Lung (tissue), 12 donors: ENCODE results near the gene POC1B. TPM values are rescaled to one million over a fixed set of nuclear protein-coding genes. Genes with fewer than 3 reads are reported as not detected.

Experiments
- ATAC-seq: fragments of 200-7000 bp; cut with Tn5 transposase; one replicate; pipeline ENCODE4 v1.9.1; 2020; ENCODE audit warnings: moderate number of reproducible peaks; ENCODE audit not compliant: insufficient read depth, low FRiP score
- DNase-seq, 3 donors: peaks; one replicate each; pipeline ENCODE4 v3.0.0-alpha.2; 2013 to 2017
- H3K27ac ChIP-seq, 2 donors: one replicate each; pipeline ENCODE4 v1.5.1; 2013; ENCODE audit warnings: mild to moderate bottlenecking in 2 of 2, moderate library complexity in 2 of 2, control low read depth in 1 of 2, inconsistent platforms in 1 of 2, low read depth in 1 of 2, low read length in 1 of 2
- H3K27me3 ChIP-seq, 3 donors: one replicate each; pipeline ENCODE4 v1.5.1; 2013; ENCODE audit warnings: low read length in 2 of 3; ENCODE audit not compliant: control insufficient read depth in 3 of 3, insufficient read depth in 3 of 3
- H3K36me3 ChIP-seq, 4 donors: one replicate each; pipeline ENCODE4 v1.5.1; 2013; ENCODE audit warnings: low read length in 4 of 4, mild to moderate bottlenecking in 1 of 4, moderate library complexity in 1 of 4; ENCODE audit not compliant: control insufficient read depth in 4 of 4, insufficient read depth in 4 of 4
- H3K4me1 ChIP-seq, 5 donors: one replicate each; pipeline ENCODE4 v1.5.1; 2013; ENCODE audit warnings: low read length in 5 of 5, mild to moderate bottlenecking in 2 of 5, moderate library complexity in 1 of 5; ENCODE audit not compliant: control insufficient read depth in 5 of 5, insufficient read depth in 5 of 5
- H3K4me3 ChIP-seq: one replicate; pipeline ENCODE4 v1.5.1; 2013; ENCODE audit warnings: mild to moderate bottlenecking, control low read depth, moderate library complexity
- H3K9ac ChIP-seq, 2 donors: one replicate each; pipeline ENCODE4 v1.5.1; 2013; ENCODE audit warnings: low read length in 2 of 2, control low read depth in 1 of 2; ENCODE audit not compliant: insufficient read depth in 1 of 2
- H3K9me3 ChIP-seq, 4 donors: one replicate each; pipeline ENCODE4 v1.5.1; 2013; ENCODE audit warnings: low read length in 3 of 4, mild to moderate bottlenecking in 1 of 4, moderate library complexity in 1 of 4; ENCODE audit not compliant: control insufficient read depth in 4 of 4, insufficient read depth in 3 of 4
- CTCF ChIP-seq: IDR thresholded peaks from 2 replicates; pipeline ENCODE4 v1.5.1; 2012; ENCODE audit warnings: mild to moderate bottlenecking; ENCODE audit errors: control extremely low read depth, extremely low read depth
- WGBS, 2 donors: extraction: QIAGEN DNeasy Blood & Tissue Kit; methylation state at CpG; one replicate each; pipeline ENCODE4 v1.1.7; 2013; 5-methylcytosine and 5-hydroxymethylcytosine counted together
- polyA plus RNA-seq, 2 donors: library from polyadenylated mRNA; stranded (reverse); fragments of 200-250 nt; gene quantifications; one replicate each; pipeline ENCODE4 v1.2.1, GENCODE V29; 2013
- total RNA-seq, 2 donors: library from RNA; depleted of rRNA in 1 of 2; stranded (reverse); fragments of >200 nt in 1 of 2; gene quantifications; one replicate each; pipeline ENCODE4 v1.2.1, GENCODE V29; 2014 to 2021
- donor health status: control.
- donor health status: control.
- donor health status: Bipolar disorder and iron deficiency.
- donor health status: healthy.
- donor health status: DM: yes; HTN: yes; CAD: no.

The POC1B gene
- total and polyA plus RNA-seq, 4 donors = 6.9 to 32.6 (median 10.9) TPM

- H3K9ac ChIP-seq = peak within 1 kb of the TSS; percentile 70 to 94
- DNase-seq (peak; percentile 93 to 96 (median 95)), ATAC-seq (peak; percentile 92)
- peak within 1 kb of the TSS; percentile 83 for H3K4me3 ChIP-seq
- peak within 1 kb of the TSS; percentile 90 to 99 for H3K27ac ChIP-seq
- H3K4me1 ChIP-seq = peaks cover 0 to 31% (median 18%) of the 10 kb centered on the region in 5 donors
- TF ChIP-seq CTCF = peak; percentile 30
- H3K27me3 ChIP-seq = no peaks in the 10 kb centered on the region
- WGBS, 2 donors = 0 to 1% methylated on average over 43 of the region's 43 CpGs
- no peaks in the 10 kb centered on the region for H3K9me3 ChIP-seq
- peaks cover 0 to 6% (median 2%) of the 10 kb centered on the region in 4 donors for H3K36me3 ChIP-seq
Measured at GRCh38 chr12:89524541-89525304, 1.1 kb downstream of the POC1B start, which contains the start of gene GALNT4. Gene GALNT4 (minus strand): TSS chr12:89524796. CDS start chr12:89524549, 247 bp downstream.

- Histone ChIP-seq H3K4me3 (peak overlapping the region; percentile 83), H3K9ac (peak overlapping the region; percentile 70 to 77), H3K27me3 (no peaks in the 10 kb centered on the region), H3K9me3 (no peaks in the 10 kb centered on the region), H3K27ac (peak overlapping the region; percentile 90 to 99), H3K4me1 (peaks cover 0 to 31% (median 18%) of the 10 kb centered on the region in 5 donors), H3K36me3 (peaks cover 0 to 6% (median 2%) of the 10 kb centered on the region in 4 donors)
- ATAC-seq = no peak
- DNase-seq = no peak
- 27 to 31% methylated on average over 21 of the region's 21 CpGs for WGBS, 2 donors
- no peak for TF ChIP-seq CTCF
Measured at GRCh38 chr12:89523843-89524540, 1.9 kb downstream of the POC1B start.

- no peak overlapping the region for H3K27ac ChIP-seq
Measured at GRCh38 chr12:89523393-89523792, 2.5 kb downstream of the POC1B start.

More at GRCh38 chr12:89523393-89523792, 2.5 kb downstream of the POC1B start:
- Histone ChIP-seq H3K4me3 (no peak overlapping the region), H3K9ac (peak overlapping the region in 1 of 2 donors; percentile 77), H3K4me1 (peaks cover 0 to 31% (median 18%) of the 10 kb centered on the region in 5 donors), H3K36me3 (peaks cover 0 to 6% (median 2%) of the 10 kb centered on the region in 4 donors), H3K9me3 (no peaks in the 10 kb centered on the region), H3K27me3 (no peaks in the 10 kb centered on the region)
- TF ChIP-seq CTCF = no peak
- no peak for ATAC-seq
- 85 to 90% methylated on average over 8 of the region's 8 CpGs for WGBS, 2 donors
- no peak for DNase-seq
